ENCODE data around the gene TRIM41. TPM values are rescaled to one million over a fixed set of nuclear protein-coding genes. Genes with fewer than 3 reads are reported as not detected.

Gene TRIM41
- total and polyA plus RNA-seq, 4 donors, result 10.7 to 39.7 (median 30.8) TPM

DNA sequence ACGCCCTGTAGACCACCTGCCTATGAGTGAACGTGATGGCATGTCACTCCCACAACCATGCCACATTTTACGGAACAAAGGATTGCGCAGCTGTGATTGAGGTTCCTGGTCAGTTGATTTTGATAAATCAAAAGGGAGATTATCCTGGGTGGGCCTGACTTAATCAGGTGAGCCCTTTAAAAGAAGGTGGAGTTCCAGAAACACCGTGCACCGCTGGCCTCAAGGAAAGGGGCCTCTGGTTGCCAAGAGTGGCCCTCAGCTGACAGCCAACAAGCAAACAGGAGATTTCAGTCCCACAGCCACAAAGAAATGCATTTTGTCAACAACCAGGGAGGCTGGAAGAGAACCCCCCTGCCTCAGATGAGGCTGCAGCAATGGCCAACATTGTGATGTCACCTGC lies 37.1 kb upstream of the TRIM41 start:
- H3K27me3 ChIP-seq (ENCODE audit: control insufficient read depth, insufficient read depth, low read length), result no peaks in the 10 kb centered on the region
- no peak overlapping the region for H3K4me3 ChIP-seq (ENCODE audit: low read depth, low read length)
- H3K36me3 ChIP-seq (ENCODE audit: control insufficient read depth, insufficient read depth, low read length), result no peaks in the 10 kb centered on the region
- no peak for DNase-seq (ENCODE audit: low read depth in 4 of 6, low spot score in 6 of 6)
- peaks cover 37% of the 10 kb centered on the region for H3K4me1 ChIP-seq (ENCODE audit: control insufficient read depth, insufficient read depth, low read length)
- H3K9me3 ChIP-seq (ENCODE audit: control insufficient read depth, insufficient read depth, low read length), result no peaks in the 10 kb centered on the region
- 75% methylated on average over 2 of the region's 6 CpGs for WGBS (ENCODE audit: insufficient coverage)
- no peak overlapping the region for H3K27ac ChIP-seq (ENCODE audit: low read depth, low read length)

DNA sequence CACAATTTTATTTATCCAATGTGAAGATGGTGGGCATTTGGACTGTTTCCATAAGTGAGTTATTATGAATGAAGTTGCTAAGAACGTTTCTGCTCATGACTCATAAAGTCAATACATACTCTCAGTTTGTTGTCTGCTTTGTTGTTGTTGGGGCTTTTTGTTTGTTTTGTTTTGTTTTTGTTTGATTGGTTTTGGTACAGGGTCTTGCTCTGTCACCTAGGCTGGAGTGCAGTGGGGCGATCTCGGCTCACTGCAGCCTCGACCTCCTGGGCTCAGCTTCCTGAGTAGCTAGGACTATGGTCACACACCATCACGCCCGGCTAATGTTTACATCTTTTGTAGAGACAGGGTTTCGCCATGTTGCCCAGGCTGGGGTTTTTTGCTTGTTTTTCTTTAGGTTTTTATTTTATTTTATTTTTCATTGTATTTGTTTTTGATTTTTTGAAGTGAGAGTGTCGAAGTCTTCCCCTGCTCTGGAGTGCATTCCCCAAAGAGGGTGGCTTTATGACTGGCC lies 36.0 kb upstream of the TRIM41 start:
- 26% methylated on average over 3 of the region's 8 CpGs for WGBS (ENCODE audit: insufficient coverage)
- Histone ChIP-seq H3K4me1 (ENCODE audit: control insufficient read depth, insufficient read depth, low read length) (peaks cover 40% of the 10 kb centered on the region), H3K4me3 (ENCODE audit: low read depth, low read length) (peak overlapping the region; percentile 24), H3K27ac (ENCODE audit: low read depth, low read length) (no peak overlapping the region), H3K9me3 (ENCODE audit: control insufficient read depth, insufficient read depth, low read length) (no peaks in the 10 kb centered on the region), H3K27me3 (ENCODE audit: control insufficient read depth, insufficient read depth, low read length) (no peaks in the 10 kb centered on the region), H3K36me3 (ENCODE audit: control insufficient read depth, insufficient read depth, low read length) (no peaks in the 10 kb centered on the region)
- no peak for DNase-seq (ENCODE audit: low read depth in 4 of 6, low spot score in 6 of 6)

DNA sequence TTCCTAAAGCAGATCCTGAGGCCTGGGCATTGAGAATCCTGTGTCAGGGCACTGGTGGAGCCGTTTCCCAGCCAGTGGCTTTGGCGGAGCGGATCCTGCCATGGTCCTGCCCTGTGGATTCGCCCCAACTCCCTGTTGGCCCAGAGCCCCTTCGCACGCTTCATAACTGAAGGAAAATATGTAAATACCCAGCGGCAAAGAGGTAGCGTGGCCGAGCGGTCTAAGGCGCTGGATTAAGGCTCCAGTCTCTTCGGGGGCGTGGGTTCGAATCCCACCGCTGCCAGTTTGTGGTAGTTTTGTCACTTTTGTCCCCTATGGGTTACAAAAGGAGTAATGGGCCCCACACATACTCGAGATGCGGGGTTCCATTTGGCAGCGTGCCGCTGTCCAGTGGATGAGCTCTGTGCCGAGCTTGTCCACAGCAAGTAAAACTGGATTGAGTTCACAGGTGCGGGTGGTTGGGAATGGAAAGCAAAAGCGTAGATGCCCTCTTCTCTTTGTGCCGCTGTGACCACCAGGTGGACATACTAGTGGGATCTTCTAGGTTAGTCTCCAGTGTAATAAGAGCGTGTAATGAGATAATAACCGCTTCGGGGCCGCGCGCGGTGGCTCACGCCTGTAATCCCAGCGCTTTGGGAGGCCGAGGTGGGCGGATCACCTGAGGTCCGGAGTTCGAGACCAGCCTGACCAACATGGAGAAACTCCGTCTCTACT lies 35.4 kb upstream of the TRIM41 start:
- no peaks in the 10 kb centered on the region for H3K36me3 ChIP-seq (ENCODE audit: control insufficient read depth, insufficient read depth, low read length)
- H3K27ac ChIP-seq (ENCODE audit: low read depth, low read length), result no peak overlapping the region
- peak in 2 of 6 donors; percentile 84 to 89 for DNase-seq (ENCODE audit: low read depth in 4 of 6, low spot score in 6 of 6)
- WGBS (ENCODE audit: insufficient coverage), result 2% methylated on average over 29 of the region's 37 CpGs
- peak overlapping the region; percentile 24 for H3K4me3 ChIP-seq (ENCODE audit: low read depth, low read length)
- H3K4me1 ChIP-seq (ENCODE audit: control insufficient read depth, insufficient read depth, low read length), result peaks cover 42% of the 10 kb centered on the region
- H3K27me3 ChIP-seq (ENCODE audit: control insufficient read depth, insufficient read depth, low read length), result no peaks in the 10 kb centered on the region
- no peaks in the 10 kb centered on the region for H3K9me3 ChIP-seq (ENCODE audit: control insufficient read depth, insufficient read depth, low read length)

DNA sequence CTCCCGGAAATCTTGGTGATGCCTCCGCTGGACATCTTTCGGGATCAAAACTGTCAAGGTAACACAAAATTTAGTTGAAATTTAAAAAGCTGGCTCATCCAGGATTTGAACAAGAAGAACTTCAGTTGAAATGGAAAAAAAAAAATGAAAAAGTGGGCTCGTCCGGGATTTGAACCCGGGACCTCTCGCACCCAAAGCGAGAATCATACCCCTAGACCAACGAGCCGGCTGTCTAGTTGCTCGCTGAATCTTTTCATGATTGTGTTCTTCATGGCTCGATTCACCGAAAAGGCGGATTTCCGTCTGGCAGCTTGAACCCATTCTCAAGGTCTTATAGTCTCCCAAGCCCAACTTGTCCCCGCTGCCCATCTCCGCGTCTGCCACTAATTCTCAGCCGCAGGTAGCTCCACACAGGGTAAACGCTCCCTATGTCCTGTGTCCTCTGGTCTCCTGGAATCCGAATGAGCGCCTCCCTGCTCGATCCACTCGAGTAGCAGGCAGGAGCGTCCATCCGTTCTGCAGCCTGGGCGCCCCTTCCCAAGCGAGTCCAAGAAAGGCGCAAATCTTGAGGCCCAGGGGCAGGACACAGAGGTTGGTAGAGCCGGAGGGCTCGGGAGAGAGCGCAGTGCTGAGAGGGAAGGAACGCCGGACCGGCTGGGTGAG lies 34.2 kb upstream of the TRIM41 start:
- 0% methylated on average over 30 of the region's 35 CpGs for WGBS (ENCODE audit: insufficient coverage)
- Histone ChIP-seq H3K27me3 (ENCODE audit: control insufficient read depth, insufficient read depth, low read length) (no peaks in the 10 kb centered on the region), H3K4me1 (ENCODE audit: control insufficient read depth, insufficient read depth, low read length) (peaks cover 42% of the 10 kb centered on the region)

DNA sequence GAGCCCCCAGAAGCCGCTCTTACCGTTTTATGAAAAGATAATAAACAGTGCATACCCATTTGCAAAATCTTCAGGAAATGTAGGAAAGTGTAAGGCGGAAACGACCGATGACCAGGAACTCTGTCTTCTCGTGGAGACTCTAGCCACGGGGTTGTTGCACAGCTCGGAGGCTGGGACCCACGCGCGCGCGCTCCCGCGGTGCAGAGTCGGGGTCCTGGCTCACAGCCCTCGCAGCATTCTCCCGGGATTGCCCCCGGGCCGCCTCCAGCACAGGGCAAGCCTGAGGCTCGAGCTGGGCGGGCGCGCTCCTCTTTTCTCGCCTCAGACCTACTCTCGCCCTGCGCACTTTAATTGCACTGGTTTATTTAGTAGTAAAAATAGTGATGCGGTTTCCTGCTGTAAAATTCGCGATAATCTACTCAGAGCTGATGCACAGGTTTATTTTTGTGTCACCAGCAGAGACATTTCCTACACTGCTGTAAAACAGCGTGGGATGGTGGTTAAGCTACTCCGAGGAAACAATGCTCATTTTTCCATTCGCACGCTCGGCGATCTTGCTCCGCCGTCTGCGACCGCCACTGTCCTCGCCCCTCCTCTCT lies 33.6 kb upstream of the TRIM41 start:
- H3K9me3 ChIP-seq (ENCODE audit: control insufficient read depth, insufficient read depth, low read length), result no peaks in the 10 kb centered on the region
- peak overlapping the region; percentile 88 for H3K4me3 ChIP-seq (ENCODE audit: low read depth, low read length)
- no peaks in the 10 kb centered on the region for H3K36me3 ChIP-seq (ENCODE audit: control insufficient read depth, insufficient read depth, low read length)
- whole genome bisulfite sequencing (ENCODE audit: insufficient coverage), result 0% methylated on average over 32 of the region's 41 CpGs
- peak in 2 of 6 donors; percentile 70 to 75 for DNase-seq (ENCODE audit: low read depth in 4 of 6, low spot score in 6 of 6)
- peak overlapping the region; percentile 50 for H3K27ac ChIP-seq (ENCODE audit: low read depth, low read length)
- H3K27me3 ChIP-seq (ENCODE audit: control insufficient read depth, insufficient read depth, low read length), result no peaks in the 10 kb centered on the region
- H3K4me1 ChIP-seq (ENCODE audit: control insufficient read depth, insufficient read depth, low read length), result peaks cover 41% of the 10 kb centered on the region

More for the DNA sequence above, 34.2 kb upstream of the TRIM41 start:
- H3K36me3 ChIP-seq (ENCODE audit: control insufficient read depth, insufficient read depth, low read length), result no peaks in the 10 kb centered on the region
- peak overlapping the region; percentile 88 for H3K4me3 ChIP-seq (ENCODE audit: low read depth, low read length)
- H3K27ac ChIP-seq (ENCODE audit: low read depth, low read length), result peak overlapping the region; percentile 50
- H3K9me3 ChIP-seq (ENCODE audit: control insufficient read depth, insufficient read depth, low read length), result no peaks in the 10 kb centered on the region
- peak in 4 of 6 donors; percentile 80 to 94 (median 87) for DNase-seq (ENCODE audit: low read depth in 4 of 6, low spot score in 6 of 6)

DNA sequence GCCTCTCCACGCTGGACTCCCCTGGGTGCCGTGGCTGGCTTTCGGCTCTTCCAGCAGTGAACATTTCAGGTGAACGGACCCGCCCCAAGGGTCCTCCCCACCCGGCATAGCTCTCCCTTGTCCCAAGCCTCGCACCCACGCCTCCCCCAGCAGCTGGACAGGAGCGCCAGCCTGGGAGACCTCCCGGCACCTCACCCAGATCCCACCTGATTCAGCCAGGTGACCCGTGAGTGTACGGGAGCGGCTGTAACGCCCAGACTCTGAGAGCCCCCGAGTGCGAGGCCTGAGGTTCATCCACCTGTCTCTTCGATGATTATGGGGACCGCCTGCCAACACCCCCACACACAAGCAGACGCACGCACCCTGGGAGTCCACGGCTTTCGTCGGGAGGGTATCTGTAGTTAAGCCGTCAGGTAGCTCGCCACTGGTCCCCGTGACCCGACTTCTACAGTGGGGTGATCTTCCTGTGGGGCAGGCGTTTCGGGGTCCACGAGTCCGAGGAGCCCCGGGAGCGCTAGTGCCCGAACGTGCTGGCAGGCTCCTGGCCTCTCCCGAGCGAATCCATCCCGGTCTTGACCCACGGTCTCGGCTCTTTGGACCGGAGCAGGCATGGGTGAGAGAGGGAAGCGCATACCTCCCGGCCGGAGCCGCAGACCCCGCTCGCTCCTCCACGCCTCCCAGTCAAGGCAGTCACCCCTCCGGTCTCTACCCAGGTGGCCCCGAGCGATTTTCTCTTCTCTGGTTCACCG lies 32.9 kb upstream of the TRIM41 start:
- H3K4me1 ChIP-seq (ENCODE audit: control insufficient read depth, insufficient read depth, low read length), result peaks cover 41% of the 10 kb centered on the region
- peak overlapping the region; percentile 88 for H3K4me3 ChIP-seq (ENCODE audit: low read depth, low read length)
- DNase-seq (ENCODE audit: low read depth in 4 of 6, low spot score in 6 of 6), result peak in 1 of 6 donors; percentile 35
- WGBS (ENCODE audit: insufficient coverage), result under 1% methylated on average over 50 of the region's 52 CpGs
- H3K27ac ChIP-seq (ENCODE audit: low read depth, low read length), result no peak overlapping the region
- peaks cover 6% of the 10 kb centered on the region for H3K27me3 ChIP-seq (ENCODE audit: control insufficient read depth, insufficient read depth, low read length)
- H3K9me3 ChIP-seq (ENCODE audit: control insufficient read depth, insufficient read depth, low read length), result no peaks in the 10 kb centered on the region
- peaks cover 4% of the 10 kb centered on the region for H3K36me3 ChIP-seq (ENCODE audit: control insufficient read depth, insufficient read depth, low read length)

DNA sequence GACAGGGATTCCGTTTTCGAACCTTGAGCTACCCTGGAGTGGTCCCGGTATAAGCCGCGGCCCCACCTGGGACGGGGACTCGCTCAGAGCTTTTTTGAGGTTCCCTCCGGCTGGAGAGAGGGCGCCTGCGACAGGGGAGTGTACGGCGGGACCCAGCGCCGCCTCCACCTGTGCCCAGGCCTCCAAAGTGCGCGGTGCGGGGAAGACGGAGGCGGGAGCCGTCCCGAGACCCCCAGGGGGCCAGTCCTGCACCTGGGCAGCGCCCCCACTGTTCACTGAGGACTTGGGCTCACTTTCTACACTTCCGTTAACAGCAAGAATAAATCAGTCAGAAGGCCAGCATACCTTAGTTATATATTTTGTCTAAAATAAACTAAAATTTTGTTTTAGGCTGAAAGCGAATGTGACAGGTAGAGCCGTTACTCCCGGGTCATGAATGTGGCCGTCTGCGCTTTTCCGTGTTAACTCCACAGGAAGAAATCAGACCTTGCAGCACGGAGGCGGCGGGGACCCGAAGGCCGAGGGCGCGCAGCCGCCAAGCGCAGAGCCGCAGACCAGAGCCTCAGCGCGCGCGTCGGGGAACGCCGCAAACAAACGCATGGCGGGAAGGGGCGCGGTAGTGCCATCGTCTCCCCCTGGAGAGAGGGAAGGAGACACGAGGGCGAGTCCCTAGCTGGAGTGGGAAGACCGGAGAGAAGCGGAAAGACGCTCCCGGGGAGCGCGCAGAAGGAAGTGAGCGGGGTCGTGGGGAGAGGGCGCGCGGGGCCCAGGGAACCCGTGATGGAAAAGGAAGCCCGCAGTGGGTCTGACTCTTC lies 32.2 kb upstream of the TRIM41 start:
- 0% methylated on average over 65 of the region's 66 CpGs for WGBS (ENCODE audit: insufficient coverage)
- Histone ChIP-seq H3K36me3 (ENCODE audit: control insufficient read depth, insufficient read depth, low read length) (peaks cover 7% of the 10 kb centered on the region), H3K9me3 (ENCODE audit: control insufficient read depth, insufficient read depth, low read length) (no peaks in the 10 kb centered on the region), H3K4me3 (ENCODE audit: low read depth, low read length) (peak overlapping the region; percentile 88), H3K27me3 (ENCODE audit: control insufficient read depth, insufficient read depth, low read length) (peaks cover 9% of the 10 kb centered on the region), H3K4me1 (ENCODE audit: control insufficient read depth, insufficient read depth, low read length) (peaks cover 42% of the 10 kb centered on the region), H3K27ac (ENCODE audit: low read depth, low read length) (peak overlapping the region; percentile 75)
- peak in 1 of 6 donors; percentile 78 for DNase-seq (ENCODE audit: low read depth in 4 of 6, low spot score in 6 of 6)

- under 1% methylated on average over 64 of the region's 64 CpGs for WGBS (ENCODE audit: insufficient coverage)
- H3K4me1 ChIP-seq (ENCODE audit: control insufficient read depth, insufficient read depth, low read length), result peaks cover 42% of the 10 kb centered on the region
- peaks cover 9% of the 10 kb centered on the region for H3K27me3 ChIP-seq (ENCODE audit: control insufficient read depth, insufficient read depth, low read length)
- H3K4me3 ChIP-seq (ENCODE audit: low read depth, low read length), result peak overlapping the region; percentile 88
- no peaks in the 10 kb centered on the region for H3K9me3 ChIP-seq (ENCODE audit: control insufficient read depth, insufficient read depth, low read length)
- DNase-seq (ENCODE audit: low read depth in 4 of 6, low spot score in 6 of 6), result peak; percentile 87 to 98 (median 92)
- peak overlapping the region; percentile 75 for H3K27ac ChIP-seq (ENCODE audit: low read depth, low read length)
- H3K36me3 ChIP-seq (ENCODE audit: control insufficient read depth, insufficient read depth, low read length), result peaks cover 7% of the 10 kb centered on the region
These were observed 31.4 kb upstream of the TRIM41 start for GRCh38 chr5:181191526-181192336.
